ENCODE measurements around the gene CHIT1. TPM values are rescaled to one million over a fixed set of nuclear protein-coding genes. Genes with fewer than 3 reads are reported as not detected.

The CHIT1 gene
- total and polyA plus RNA-seq, 2 of the 8 experiments (the other 6 are each of a cell fraction or from before 2014, with no cell fraction given) = not detected

DNA sequence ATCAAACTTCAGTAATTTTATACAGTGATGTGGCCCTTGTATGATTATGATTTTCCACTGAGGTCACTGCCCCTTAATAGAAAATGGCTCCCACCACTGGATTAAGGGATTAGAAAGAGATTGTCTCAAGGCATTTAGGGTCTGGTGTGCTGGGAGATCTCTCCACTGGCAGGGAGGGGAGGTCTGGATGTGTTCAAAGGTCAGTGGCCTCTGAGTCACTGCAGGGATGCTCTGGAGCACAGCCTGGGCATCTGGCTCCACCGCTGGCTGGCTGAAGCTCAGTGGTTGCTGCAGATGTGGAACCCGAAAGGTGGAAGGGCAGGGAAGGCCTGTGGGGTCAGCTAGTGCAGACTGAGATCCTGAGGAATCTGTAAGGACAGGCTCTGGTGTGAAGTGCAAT is 24.7 kb downstream of the CHIT1 start:
- Histone ChIP-seq H3K56ac (replicated peaks; ENCODE audit: insufficient read length, low read depth, low read length) (no peak overlapping the region), H3K4me2 (ENCODE audit: insufficient read depth in 1 of 2, low read depth in 2 of 2, low read length in 2 of 2) (no peak overlapping the region), H3K27ac (ENCODE audit: low read depth, low read length) (no peak overlapping the region), H3K4ac (replicated peaks; ENCODE audit: insufficient read length, low read depth, low read length) (no peak overlapping the region), H2BK20ac (ENCODE audit: low read length) (no peak overlapping the region), H3K4me3 (ENCODE audit: extremely low read depth in 1 of 4, insufficient read depth in 2 of 4, low read depth in 3 of 4, low read length in 4 of 4) (no peak overlapping the region), H3K14ac (ENCODE audit: insufficient read length) (no peak overlapping the region), H3K27me3 (replicated peaks in 1 of 4; ENCODE audit: control insufficient read depth in 3 of 4, extremely low read depth in 1 of 4, insufficient read depth in 3 of 4, low read length in 3 of 4) (no peaks in the 10 kb centered on the region; a peak in 1 of 7 replicates), H3K9me3 (ENCODE audit: insufficient read depth in 2 of 2, low read depth in 1 of 2, low read length in 1 of 2) (no peaks in the 10 kb centered on the region), H2BK12ac (ENCODE audit: low read depth, low read length) (no peak overlapping the region), H3K36me3 (ENCODE audit: control insufficient read depth in 2 of 4, insufficient read depth in 4 of 4, low read length in 3 of 4) (no peaks in the 10 kb centered on the region), H2AFZ (ENCODE audit: low read length) (no peak overlapping the region), H4K8ac (ENCODE audit: extremely low read depth, insufficient read depth, low read length) (no peak overlapping the region), H3K9ac (replicated peaks in 1 of 4; ENCODE audit: extremely low read depth in 1 of 4, low read depth in 3 of 4, low read length in 3 of 4) (no peak overlapping the region), H4K20me1 (replicated peaks in 1 of 2; ENCODE audit: control insufficient read depth in 1 of 2, insufficient read depth in 2 of 2, low read length in 2 of 2) (no peaks in the 10 kb centered on the region), H2AK5ac (ENCODE audit: low read depth, low read length) (no peak overlapping the region), H3K18ac (ENCODE audit: extremely low read depth, low read length) (no peak overlapping the region), H4K91ac (replicated peaks; ENCODE audit: insufficient read length, low read length) (no peak overlapping the region), H3K79me1 (ENCODE audit: low read depth, low read length) (no peaks in the 10 kb centered on the region), H2BK15ac (ENCODE audit: low read length) (no peak overlapping the region), H3K23ac (ENCODE audit: insufficient read length) (no peak overlapping the region), H2BK5ac (ENCODE audit: low read depth, low read length) (no peak overlapping the region), H3K23me2 (ENCODE audit: low read depth, low read length) (no peaks in the 10 kb centered on the region), H3K79me2 (ENCODE audit: control insufficient read depth in 1 of 2, insufficient read depth in 2 of 2, low read length in 2 of 2) (no peaks in the 10 kb centered on the region), H3K4me1 (replicated peaks in 1 of 4; ENCODE audit: control insufficient read depth in 3 of 4, insufficient read depth in 4 of 4, low read length in 3 of 4) (peaks cover 0 to 4% (median 0%) of the 10 kb centered on the region in 4 experiments; a peak in 1 of 7 replicates), H2BK120ac (replicated peaks; ENCODE audit: low read depth, low read length) (no peak overlapping the region), H4K5ac (ENCODE audit: insufficient read length, low read depth, low read length) (no peak overlapping the region)
- no peak for FAIRE-seq
- WGBS, 2 experiments (ENCODE audit: extremely low coverage in 1 of 2, insufficient coverage in 1 of 2, insufficient read length in 1 of 2, insufficient replicate concordance in 2 of 2, low coverage in 1 of 2, low lambda C conversion rate in 2 of 2, missing lambda C conversion rate in 1 of 2) = 100% methylated on average over 2 of the region's 2 CpGs; no CpG with 5 or more reads in 1 of the 2 experiments
- ChIA-PET CTCF (ENCODE audit: partially characterized antibody) (interaction anchor here (1.2 to 6.0 kb wide), 7 partner anchors 8 to 162 kb away, joined by 3 to 56 read pairs (median 16); no protein-coding TSS in a partner anchor), POLR2A (ENCODE audit: partially characterized antibody) (no interaction called here)
- no peak for DNase-seq (ENCODE audit: low read depth in 1 of 2, low spot score in 2 of 2)

All from H1 (cell line).